ENCODE data around the gene TMEM114.

DNA sequence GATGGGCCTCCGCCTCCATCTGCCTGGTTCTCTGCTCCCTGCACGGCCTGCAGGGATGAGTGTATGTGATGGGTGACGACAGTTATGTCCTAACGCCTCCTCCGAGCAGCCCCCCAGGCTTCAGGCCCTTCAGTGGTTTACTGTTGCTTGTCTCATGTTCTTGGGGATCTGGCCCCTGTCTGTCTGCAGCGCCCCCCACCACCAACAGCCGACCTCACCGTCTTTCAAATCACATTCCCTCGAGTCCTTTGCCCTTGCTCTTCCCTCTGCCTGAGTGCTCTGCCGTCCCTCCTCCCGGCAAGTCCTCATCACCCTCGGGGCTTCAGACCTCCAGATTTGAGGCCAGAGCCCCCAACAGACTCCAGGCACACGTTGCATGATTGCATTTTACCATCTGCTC is 49.4 kb upstream of the TMEM114 start:
- TF ChIP-seq EZH2 (IDR thresholded peaks at IDR 0.05; ENCODE audit: insufficient read depth, poor library complexity, severe bottlenecking) (no peak), EZH2phosphoT487 (IDR thresholded peaks at IDR 0.05; ENCODE audit: insufficient read depth, low read depth) (no peak)
